Neural cell (in vitro differentiated cells): ENCODE results near the gene ABHD12B.

Experiments used
- EP300 ChIP-seq: fragments of 450-650 bp; conservative IDR thresholded peaks from 2 replicates; pipeline ENCODE4 v1.6.1; 2014; ENCODE audit warnings: antibody characterized with exemption, mild to moderate bottlenecking, moderate library complexity; ENCODE audit not compliant: poor library complexity, severe bottlenecking
- EZH2 ChIP-seq: fragments of 200-600, 300-800 bp; shearing (Covaris generic), sonication (generic); IDR thresholded peaks from 2 replicates; pipeline ENCODE4 v1.6.1; 2014; ENCODE audit warnings: antibody characterized with exemption, low read length, borderline replicate concordance, mild to moderate bottlenecking; ENCODE audit not compliant: insufficient read depth, poor library complexity, severe bottlenecking
- MXI1 ChIP-seq: fragments of 450-650 bp; conservative IDR thresholded peaks from 2 replicates; pipeline ENCODE4 v1.6.1; 2014; ENCODE audit warnings: antibody characterized with exemption, mild to moderate bottlenecking; ENCODE audit not compliant: poor library complexity, severe bottlenecking
- POLR2AphosphoS5 ChIP-seq: IDR thresholded peaks from 2 replicates; pipeline ENCODE4 v1.6.1; 2012
- RAD21 ChIP-seq: fragments of 450-650 bp; conservative IDR thresholded peaks from 2 replicates; pipeline ENCODE4 v1.6.1; 2014; ENCODE audit warnings: antibody characterized with exemption, mild to moderate bottlenecking, moderate library complexity
- SMC3 ChIP-seq: fragments of 450-650 bp; conservative IDR thresholded peaks from 2 replicates; pipeline ENCODE4 v1.6.1; 2014; ENCODE audit warnings: antibody characterized with exemption, mild to moderate bottlenecking, moderate library complexity; ENCODE audit not compliant: poor library complexity
- TAF1 ChIP-seq: IDR thresholded peaks from 2 replicates; pipeline ENCODE4 v1.6.1; 2012; ENCODE audit warnings: low read depth
- TF ChIP-seq, protein P1 (sequence below): fragments of 450-650 bp; IDR thresholded peaks from 2 replicates; pipeline ENCODE4 v1.5.1; 2014; ENCODE audit warnings: antibody characterized with exemption, mild to moderate bottlenecking, moderate library complexity; ENCODE audit not compliant: poor library complexity, severe bottlenecking
- TF ChIP-seq, protein P2 (sequence below): IDR thresholded peaks from 2 replicates; pipeline ENCODE4 v1.6.1; 2012; ENCODE audit warnings: borderline replicate concordance

- TF ChIP-seq EZH2 (no peak), POLR2AphosphoS5 (no peak), EP300 (no peak), SMC3 (no peak), TAF1 (no peak), RAD21 (no peak), MXI1 (no peak)
- TF ChIP-seq, protein P1, sequence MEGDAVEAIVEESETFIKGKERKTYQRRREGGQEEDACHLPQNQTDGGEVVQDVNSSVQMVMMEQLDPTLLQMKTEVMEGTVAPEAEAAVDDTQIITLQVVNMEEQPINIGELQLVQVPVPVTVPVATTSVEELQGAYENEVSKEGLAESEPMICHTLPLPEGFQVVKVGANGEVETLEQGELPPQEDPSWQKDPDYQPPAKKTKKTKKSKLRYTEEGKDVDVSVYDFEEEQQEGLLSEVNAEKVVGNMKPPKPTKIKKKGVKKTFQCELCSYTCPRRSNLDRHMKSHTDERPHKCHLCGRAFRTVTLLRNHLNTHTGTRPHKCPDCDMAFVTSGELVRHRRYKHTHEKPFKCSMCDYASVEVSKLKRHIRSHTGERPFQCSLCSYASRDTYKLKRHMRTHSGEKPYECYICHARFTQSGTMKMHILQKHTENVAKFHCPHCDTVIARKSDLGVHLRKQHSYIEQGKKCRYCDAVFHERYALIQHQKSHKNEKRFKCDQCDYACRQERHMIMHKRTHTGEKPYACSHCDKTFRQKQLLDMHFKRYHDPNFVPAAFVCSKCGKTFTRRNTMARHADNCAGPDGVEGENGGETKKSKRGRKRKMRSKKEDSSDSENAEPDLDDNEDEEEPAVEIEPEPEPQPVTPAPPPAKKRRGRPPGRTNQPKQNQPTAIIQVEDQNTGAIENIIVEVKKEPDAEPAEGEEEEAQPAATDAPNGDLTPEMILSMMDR: no peak
- TF ChIP-seq, protein P2, sequence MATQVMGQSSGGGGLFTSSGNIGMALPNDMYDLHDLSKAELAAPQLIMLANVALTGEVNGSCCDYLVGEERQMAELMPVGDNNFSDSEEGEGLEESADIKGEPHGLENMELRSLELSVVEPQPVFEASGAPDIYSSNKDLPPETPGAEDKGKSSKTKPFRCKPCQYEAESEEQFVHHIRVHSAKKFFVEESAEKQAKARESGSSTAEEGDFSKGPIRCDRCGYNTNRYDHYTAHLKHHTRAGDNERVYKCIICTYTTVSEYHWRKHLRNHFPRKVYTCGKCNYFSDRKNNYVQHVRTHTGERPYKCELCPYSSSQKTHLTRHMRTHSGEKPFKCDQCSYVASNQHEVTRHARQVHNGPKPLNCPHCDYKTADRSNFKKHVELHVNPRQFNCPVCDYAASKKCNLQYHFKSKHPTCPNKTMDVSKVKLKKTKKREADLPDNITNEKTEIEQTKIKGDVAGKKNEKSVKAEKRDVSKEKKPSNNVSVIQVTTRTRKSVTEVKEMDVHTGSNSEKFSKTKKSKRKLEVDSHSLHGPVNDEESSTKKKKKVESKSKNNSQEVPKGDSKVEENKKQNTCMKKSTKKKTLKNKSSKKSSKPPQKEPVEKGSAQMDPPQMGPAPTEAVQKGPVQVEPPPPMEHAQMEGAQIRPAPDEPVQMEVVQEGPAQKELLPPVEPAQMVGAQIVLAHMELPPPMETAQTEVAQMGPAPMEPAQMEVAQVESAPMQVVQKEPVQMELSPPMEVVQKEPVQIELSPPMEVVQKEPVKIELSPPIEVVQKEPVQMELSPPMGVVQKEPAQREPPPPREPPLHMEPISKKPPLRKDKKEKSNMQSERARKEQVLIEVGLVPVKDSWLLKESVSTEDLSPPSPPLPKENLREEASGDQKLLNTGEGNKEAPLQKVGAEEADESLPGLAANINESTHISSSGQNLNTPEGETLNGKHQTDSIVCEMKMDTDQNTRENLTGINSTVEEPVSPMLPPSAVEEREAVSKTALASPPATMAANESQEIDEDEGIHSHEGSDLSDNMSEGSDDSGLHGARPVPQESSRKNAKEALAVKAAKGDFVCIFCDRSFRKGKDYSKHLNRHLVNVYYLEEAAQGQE: no peak
Measured at GRCh38 chr14:50883827-50884197, 12.0 kb downstream of the ABHD12B start.
